HG03159 (cell line): ENCODE measurements around the gene RIBC1.
"Not testable (repeated sequence)": the region's sequence is repeated elsewhere in the genome, so short reads cannot be mapped to it uniquely, and the experiment has no call there.

ENCODE experiments used
- ATAC-seq: cut with Tn5 transposase; IDR thresholded peaks from one replicate; pipeline ENCODE4 v1.9.1; 2021; ENCODE audit warnings: mild to moderate bottlenecking, moderate library complexity; ENCODE audit not compliant: unreplicated experiment

The RIBC1 gene

DNA sequence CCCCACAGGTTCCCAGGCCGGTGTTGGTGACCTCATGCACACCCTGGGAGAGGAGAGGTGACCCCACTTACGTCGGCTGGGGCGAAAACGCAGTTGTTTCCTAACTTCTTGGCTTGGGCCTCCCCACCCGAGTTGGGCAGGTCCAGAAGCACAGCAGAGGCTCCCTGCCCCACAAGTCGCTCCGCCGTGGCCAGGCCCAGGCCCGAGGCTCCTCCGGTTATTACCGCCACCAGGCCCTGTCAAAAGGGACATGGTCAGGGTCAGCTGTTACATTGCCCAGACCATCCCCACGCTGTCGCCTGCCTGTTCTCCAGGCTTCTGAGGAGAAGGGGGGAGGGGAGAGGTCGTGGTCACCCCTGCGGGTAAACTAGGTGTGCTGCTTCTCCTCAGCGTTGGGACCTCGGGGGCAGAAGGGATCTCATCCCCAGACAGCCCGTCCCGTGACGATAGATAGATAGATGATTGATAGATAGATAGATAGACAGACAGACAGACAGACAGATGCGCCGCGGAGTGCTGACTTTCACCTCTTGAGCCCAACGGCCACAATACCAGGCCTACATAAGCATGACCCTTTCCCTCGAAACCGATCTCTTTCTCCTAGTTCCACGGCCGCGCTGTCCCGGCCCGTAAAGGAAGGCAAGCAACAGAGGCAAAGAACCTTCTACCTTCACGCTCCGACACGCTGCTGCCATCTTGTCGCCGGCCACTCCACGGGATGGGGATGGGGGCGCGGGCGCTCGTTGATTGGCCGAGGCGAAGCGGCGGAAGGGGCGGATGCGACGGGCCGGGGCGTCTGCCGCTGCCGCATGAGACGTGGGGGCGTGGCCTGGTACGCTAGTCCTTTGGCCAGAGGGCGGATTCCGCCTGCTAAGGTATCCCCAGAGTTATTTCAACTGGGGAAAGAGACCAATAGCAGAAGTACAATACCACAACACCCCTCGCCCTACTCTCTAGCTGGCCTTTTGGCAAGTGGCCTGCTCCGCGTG, 11.3 kb downstream of the RIBC1 start, which contains the start of gene HSD17B10:
HSD17B10 (minus strand) TSS at position 720 of the 989 bp plus-strand sequence; CDS start at position 695, 25 bp downstream.
- peak; percentile 89 for ATAC-seq

DNA sequence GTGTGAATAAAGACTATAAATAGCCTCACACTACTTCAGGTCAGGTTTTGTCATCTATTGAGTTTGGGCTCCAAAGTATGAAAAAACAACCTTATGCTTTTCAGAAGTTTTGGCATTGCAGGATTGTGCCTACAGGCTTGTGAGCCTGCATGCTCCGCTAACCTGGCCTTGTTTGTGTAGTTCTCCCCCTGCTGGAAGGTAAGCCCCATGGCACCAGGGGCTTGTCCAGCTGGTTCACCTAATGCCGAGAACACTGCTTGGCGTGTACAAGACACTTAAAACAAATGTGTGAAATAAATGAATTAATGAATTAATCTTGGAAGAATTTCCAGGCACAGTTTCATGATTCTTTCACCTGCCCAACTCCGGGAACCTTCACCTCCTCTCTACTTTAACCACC, 13.3 kb downstream of the RIBC1 start:
- ATAC-seq = peak; percentile 74

DNA sequence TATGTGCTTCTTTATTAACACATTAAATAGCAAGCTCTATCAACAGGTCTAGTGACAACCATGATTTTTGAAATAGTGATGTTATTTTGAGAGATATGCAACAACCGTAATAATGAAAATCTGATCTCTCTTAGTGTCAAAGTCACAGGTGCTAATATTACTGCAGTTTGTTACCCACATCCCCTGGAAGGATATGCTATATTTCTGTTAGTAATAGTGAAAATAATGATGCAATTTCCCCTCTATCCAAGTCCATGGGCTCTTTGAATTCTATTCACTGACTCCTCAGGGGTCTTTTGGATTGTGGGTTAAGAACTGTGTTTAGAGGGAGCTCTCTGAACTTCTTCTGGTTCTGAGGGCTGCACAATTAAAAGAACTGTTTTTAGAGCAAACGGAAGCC, 14.5 kb downstream of the RIBC1 start:
- no peak for ATAC-seq

DNA sequence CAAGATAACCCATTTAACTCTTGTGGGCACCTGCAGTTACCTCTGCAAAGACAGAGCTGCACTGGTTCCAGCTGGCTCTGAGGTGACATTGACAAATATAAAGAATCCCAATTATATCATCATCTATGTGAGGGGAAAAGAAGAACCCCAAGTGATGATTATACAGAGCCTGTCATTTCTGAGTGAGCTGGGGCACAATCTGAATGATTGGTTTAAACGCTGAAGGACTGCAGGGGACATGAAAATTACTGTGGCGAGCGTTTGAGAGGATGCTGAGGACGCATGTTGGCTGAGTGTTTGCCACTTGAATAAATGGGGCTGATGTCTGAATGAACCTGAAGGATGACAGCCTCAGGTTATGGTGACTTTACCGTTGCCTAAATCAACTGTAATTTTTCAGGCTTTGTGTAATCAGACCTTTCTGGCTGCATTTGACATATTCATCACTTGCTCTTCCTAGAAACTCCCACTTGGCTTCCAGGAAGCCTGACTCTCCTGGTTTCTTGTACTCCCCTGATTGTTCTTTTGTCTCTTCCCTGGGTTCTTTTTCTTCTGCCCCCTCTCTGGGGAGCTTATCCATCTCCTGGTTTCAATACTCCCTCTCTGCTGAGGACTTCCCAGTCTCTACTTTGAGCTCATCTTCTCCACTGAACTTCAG, 15.6 kb downstream of the RIBC1 start:
- ATAC-seq = no peak

DNA sequence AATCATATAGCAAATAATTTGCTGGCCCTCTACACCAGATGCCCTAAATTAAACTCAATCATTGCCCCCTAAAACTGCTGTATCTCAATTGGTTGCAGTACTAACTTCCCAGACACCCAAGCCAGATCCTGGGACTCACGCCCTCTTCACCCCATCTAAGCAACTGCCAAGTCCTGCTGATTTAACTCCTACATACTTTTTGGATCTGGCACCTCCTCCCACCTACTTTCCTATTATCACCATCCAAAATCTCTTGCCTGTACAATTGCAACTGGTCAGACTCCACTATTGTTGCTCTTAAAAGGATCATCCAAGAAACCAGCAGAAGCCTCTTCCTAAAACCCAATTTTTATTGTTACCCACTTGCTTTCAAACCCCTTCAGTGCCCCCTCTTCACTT, 16.2 kb downstream of the RIBC1 start:
- ATAC-seq = no peak

DNA sequence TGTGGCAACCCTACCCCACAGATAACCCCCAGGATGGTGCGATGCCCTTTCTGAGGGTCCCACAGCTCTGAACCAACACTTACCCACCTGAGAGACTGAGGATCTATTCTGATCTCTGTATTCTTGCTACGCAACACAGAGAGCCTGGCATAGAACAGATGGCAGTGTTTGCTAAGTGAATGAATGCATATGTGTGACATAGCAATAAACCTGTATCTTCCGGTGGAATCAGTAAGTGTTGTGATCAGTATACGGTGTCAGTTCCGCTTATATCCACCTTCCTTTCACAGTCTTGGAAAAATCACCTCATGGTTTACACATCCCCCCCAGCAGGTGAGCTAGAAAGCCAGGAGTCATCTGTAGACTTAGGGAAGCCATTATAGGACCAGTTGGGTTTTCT, 17.4 kb downstream of the RIBC1 start:
- no peak for ATAC-seq

DNA sequence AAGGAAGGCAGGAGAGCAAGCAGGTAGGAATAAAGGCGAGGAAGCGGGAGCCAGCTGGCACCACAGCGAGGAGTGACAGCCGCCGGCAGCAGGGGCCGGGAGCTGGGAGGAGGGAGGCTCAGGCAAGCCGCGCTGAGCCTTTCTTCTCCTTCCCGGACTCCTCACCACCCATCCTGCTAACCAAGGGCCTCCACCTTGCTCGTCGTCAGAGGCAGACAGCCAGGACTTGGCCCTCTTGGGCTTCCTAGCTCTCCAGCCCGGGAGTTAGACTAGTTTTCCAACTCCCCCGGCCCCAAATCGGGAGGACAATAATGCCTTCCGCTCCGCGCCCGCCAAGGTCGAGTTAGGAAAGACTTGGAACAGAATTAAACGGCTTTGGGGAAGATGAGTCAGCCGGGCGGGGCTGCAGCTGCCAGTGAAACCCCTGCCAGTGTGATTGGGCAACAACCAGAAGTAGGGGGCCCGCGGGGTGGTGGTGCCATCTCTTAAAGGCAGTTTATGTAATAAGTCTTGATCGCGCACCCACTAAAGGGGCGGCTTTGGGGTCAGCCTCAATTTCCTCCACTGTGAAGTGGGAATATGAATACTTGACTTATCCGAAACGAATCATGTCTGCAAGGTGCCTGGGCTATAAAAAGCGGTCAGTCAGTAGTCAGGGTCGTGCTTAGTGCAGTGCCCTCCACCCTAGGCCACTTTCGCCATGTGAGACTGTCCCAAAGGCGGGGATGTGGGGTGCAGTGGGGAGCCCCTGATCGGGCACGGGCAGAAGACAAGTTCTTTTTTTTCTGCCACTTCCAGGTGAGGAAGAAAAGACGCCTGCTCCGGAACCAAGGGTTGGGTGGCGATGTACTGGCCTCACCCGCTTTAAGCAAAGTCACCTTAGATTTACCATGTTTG, 18.2 kb downstream of the RIBC1 start:
- ATAC-seq = no peak

DNA sequence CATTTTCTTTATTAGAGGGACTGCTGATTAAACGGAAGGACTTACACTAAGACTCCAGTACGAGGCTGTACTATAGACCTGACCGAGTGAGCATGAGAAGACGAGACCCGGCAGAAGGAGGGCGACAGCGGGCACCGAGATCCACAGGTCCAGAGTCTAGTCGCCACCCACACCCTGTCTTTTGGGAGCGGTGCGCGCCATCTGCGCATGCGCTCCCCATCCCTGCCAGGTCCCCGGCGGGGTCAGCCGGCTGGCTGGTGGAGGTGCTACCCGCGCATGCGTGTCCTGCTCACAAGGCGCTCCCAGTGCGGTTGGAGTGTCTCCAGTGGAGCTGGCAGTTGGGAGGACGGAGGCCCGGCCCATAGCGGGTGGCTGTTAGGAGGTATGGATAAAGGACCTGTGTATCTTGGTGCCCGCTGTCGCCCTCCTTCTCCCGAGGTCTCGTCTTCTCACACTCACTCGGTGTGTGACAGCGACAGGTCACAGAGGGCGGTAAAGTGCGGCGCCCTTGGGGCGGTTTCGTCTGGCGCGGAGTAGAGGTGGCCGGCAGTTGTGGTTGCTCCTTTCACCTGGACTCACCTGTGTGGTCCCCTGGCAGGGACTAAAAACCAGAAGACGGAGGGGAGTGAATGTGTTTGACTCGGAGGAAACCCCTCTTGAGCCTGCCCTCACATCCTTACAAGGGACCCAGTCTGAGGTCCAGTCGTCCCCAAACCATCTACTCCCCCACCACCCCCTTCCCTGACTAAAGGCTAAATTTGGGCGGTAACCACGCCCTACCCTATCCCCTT, 19.1 kb downstream of the RIBC1 start:
- peak; percentile 58 for ATAC-seq

DNA sequence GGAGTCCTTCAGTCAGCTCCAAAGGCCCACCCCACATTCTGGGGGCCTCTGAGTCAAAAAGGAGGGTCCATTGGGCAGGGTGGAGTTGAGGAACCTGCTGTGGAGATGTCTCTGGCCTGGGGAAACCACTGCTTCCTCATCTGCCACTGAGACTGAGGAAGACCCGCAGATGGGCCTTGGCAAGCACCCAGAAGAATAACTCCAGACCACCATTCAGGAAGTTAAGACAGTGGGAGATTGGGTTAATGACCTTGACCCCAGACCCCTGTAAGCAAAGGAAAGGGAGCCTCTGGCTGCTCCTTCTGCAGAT, 19.6 kb downstream of the RIBC1 start:
- no peak for ATAC-seq

DNA sequence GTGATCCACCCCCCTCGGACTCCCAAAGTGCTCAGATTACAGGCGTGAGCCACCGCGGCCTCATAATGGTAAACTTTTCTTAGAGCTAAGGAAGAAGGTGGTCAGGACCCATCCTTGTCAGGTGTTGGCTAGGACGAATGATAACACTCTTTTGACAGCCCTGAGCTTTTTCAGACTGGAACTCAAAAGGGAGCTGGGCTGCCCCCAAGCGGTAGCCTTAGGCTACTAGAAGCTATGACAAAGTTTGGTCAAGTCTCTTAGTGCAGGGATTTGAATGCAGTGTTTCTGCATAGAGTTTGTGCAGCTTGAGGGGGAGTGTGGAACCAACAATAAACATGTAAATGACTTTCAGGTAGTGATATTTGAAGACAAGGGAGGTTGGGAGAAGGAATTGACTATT, 23.3 kb downstream of the RIBC1 start:
- no peak for ATAC-seq

DNA sequence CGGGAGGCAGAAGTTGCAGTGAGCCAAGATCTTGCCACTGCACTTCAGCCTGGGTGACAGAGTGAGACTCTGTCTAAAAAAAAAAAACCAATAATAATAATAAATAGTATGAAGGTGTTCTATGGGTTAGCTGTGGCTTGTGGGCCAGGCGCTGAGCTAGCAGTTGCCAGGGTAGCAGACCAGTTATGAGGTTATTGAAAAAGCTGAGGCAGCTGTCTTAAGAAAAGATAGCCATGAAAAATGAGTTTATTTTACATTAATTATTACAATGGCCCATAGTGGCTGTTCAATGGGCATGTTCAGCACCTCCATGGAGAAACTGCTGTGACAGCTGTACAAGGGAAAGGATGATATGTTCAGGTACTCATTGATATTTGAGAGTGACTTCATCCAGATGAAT, 24.8 kb downstream of the RIBC1 start:
- no peak for ATAC-seq

DNA sequence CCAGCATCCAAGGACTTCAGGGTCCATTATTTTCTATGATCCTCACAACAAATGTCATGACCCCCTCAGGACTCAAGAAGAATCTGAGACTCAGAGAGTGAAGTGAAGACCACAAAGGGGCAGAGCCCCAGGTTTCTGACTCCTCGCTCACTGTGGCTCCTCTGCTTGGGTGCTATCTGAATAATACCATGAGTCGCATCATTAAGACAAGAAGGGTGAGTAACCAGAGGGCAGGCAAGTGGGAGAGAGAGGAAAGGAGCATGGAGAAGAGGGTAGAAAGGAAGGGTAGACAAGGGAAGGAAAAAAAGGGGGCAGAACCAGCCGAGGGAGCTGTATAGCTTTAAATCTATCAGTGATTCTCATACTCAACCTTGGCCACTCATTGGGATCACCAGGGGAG, 27.0 kb downstream of the RIBC1 start:
- no peak for ATAC-seq

DNA sequence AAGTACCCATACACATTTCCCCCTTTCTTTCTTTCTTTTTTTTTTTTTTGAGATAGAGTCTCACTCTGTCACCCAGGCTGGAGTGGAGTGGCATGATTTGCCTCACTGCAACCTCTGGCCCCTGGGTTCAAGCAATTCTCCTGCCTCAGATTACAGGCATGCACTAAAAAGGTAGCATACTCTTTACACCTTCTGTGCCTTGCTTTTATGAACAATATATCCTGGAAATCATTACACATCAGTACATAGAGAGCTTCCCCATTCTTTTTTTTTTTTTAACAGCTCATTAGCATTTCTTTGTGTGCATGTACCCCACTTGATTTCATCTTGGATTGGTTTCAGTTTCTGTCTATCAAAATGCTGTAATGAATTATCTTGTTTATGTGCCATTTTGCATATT, 30.1 kb downstream of the RIBC1 start:
- ATAC-seq = no peak

DNA sequence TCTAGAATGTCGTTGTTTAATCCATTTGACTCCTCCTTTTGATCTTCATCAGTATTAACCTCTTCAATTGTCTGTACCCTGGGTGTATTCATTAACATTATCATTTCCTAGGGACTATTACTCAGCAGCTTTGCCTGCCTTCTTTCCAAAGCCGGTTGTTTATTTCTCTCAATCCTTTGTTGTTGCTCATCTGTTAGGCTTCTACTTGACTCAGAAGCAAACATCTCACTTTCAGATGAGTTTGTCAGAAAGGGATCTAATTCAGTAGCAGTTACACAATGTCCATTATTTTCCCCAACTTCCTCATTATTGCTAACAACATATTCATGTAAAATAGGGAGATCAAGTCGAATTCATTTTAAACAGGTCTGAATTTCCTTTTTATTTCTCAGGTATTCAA, 33.6 kb downstream of the RIBC1 start:
- no peak for ATAC-seq

DNA sequence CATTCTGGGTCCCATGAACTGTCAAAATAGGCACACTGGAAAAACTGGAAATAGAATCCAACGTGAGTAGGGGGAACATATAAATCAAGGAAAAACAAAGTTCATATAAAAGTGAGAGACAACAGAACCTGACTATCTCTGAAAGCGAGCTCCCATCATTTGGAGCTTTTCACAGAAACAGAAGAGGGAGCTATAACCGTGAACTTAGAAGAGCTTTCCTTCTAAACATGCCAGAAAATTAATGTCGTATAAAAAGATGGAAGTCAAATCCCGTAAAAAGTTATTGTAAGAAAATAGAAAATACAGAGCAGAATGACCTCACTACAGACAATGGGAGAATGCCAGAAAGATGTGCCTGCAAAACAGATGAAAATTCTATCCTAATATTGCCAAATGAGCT, 35.4 kb downstream of the RIBC1 start:
- no peak for ATAC-seq

DNA sequence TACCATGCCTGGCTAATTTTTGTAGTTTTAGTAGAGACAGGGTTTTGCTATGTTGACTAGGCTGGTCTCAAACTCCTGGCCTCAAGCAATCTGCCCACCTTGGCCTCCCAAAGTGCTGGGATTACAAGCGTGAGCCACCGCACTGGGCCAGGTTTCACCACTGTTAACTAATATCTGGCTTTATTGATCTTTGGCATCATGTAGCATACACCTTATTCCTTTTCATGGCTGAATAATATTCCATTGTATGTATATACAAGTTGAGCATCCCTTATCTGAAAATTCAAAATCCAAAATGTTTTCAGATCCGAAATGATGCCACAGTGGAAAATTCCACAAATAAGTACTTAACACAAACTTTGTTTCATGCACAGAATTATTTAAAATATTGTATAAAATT, 46.0 kb downstream of the RIBC1 start:
- ATAC-seq = not testable (repeated sequence)

DNA sequence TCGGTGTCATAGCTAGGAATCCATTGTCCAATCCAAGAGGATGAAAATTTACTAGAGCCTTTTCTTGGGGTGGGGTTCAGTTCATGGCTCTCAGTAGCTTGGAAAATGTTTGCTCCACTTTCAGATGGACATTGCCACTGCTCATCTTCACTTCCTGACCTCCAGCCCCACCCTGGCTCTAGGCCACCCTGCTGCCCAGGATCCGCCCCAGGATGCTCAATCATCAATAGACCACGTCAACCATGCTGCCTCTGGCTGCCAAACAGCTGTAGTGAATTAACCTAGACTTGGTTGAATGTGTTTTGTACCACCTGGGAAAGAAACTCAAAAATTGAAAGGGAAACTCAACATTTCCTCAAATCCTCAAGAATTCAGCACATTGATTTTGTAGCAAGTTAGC, 48.7 kb downstream of the RIBC1 start:
- no peak for ATAC-seq

DNA sequence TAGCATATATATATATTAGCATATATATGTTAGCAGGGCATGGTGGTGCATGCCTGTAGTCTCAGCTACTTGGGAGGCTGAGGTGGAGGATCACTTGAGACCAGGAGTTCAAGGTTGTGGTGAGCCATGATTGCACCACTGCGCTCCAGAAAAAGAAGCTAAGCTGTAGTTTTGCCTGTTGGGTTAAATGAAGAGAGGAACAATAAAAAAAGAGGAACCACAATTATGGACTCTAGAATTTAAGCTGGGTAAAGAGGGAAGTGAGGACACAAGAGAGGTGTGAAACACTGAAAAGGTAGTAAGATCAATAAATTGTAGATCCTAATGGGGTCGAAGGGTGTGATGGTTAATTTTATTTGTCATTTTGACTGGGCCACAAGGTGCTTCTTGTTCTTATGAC, 52.0 kb downstream of the RIBC1 start:
- no peak for ATAC-seq

DNA sequence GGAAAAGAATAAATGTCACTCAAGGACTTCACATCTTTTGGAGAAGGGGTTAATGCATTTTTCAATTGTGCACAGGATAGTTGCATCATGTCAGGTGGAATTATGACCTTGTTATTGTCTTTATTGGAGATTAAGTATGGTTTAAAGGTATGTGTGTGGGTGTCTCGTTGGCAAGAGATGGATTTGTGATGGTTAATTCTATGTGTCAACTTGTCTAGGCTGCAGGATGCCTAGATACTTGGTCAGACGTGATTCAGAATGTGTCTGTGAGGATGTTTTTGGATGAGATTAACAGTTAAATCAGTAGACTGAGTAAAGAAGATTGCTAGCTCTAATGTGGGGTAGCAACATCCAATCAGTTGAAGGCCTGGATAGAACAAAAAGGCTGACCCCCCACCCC, 53.7 kb downstream of the RIBC1 start:
- no peak for ATAC-seq

DNA sequence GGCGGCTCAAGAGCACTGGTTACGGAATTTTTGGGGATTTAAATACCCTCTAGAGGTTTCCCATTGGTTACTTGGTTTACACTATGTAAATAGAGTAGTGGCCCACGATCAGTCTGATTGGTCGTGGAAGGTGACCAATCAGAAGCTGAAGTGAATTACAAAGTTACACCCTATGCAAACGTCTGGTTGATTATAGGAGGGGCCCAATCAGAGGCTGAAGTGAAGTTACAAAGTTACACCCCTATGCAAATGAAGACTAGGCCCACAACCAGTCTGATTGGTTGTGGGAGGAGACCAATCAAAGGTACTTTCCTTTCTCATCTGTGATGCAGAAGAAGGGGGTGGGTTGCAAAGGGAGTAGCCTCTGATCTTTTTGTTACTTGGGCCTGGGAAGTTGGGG, 56.6 kb downstream of the RIBC1 start:
- ATAC-seq = no peak
